HEK293 (cell line): ENCODE measurements around the gene TUBG1.

Experiments
- CTCF ChIA-PET: fragments of 350-600 bp; formaldehyde crosslinking; extraction: SDS; loops from one replicate; lab custom pipeline; 2021; ENCODE audit warnings: antibody characterized with exemption; lab: Yijun Ruan, JAX
- POLR2A ChIA-PET: fragments of 300-600 bp; formaldehyde crosslinking; extraction: SDS; loops from one replicate; lab custom pipeline; 2020; ENCODE audit warnings: antibody characterized with exemption, inconsistent platforms; lab: Yijun Ruan, JAX
- H3K27ac ChIP-seq: fragments of 200-500 bp; sonication (Bioruptor generic); 2 replicates; pipeline ENCODE4 v1.5.1; 2014; ENCODE audit warnings: low read depth, low read length, control low read depth, inconsistent platforms; ENCODE audit errors: extremely low read depth
- H3K36me3 ChIP-seq, 2 experiments: fragments of 200-500 bp in 1 of 2; sonication (Bioruptor generic) in 1 of 2; 1 replicate in 1 of 2; 2 replicates in 1 of 2; pipeline ENCODE4 v1.5.1; 2014 to 2017; ENCODE audit warnings: inconsistent platforms in 2 of 2, low read length in 2 of 2; ENCODE audit not compliant: control insufficient read depth in 2 of 2, insufficient read depth in 1 of 2
- H3K4me1 ChIP-seq: fragments of 200-500 bp; sonication (Bioruptor generic); 2 replicates; pipeline ENCODE4 v1.5.1; 2014; ENCODE audit warnings: mild to moderate bottlenecking, low read length, inconsistent platforms; ENCODE audit not compliant: control insufficient read depth, insufficient read depth
- H3K4me3 ChIP-seq: 2 replicates; pipeline ENCODE4 v1.5.1; 2011; ENCODE audit warnings: low read depth, mild to moderate bottlenecking, control low read depth, low read length, moderate library complexity
- H3K9me3 ChIP-seq: fragments of 200-500 bp; sonication (Bioruptor generic); 2 replicates; pipeline ENCODE4 v1.5.1; 2014; ENCODE audit warnings: low read depth, low read length, inconsistent platforms; ENCODE audit not compliant: control insufficient read depth, insufficient read depth
- EGR2 ChIP-seq: fragments of 450-650 bp; formaldehyde crosslinking; IDR thresholded peaks from 2 replicates; pipeline ENCODE4 v1.5.1; 2016; ENCODE audit warnings: low read depth, missing biosample characterization, missing genetic modification characterization
- GLIS2 ChIP-seq: fragments of 450-650 bp; formaldehyde crosslinking; IDR thresholded peaks from 2 replicates; pipeline ENCODE4 v1.5.1; 2016; ENCODE audit warnings: missing biosample characterization, missing genetic modification characterization
- PRDM6 ChIP-seq: fragments of 450-650 bp; formaldehyde crosslinking; IDR thresholded peaks from 2 replicates; pipeline ENCODE4 v1.5.1; 2017; ENCODE audit warnings: missing biosample characterization, missing genetic modification characterization
- SCRT2 ChIP-seq: fragments of 450-650 bp; formaldehyde crosslinking; IDR thresholded peaks from 2 replicates; pipeline ENCODE4 v1.5.1; 2016; ENCODE audit warnings: missing biosample characterization, missing genetic modification characterization
- SETDB1 ChIP-seq: IDR thresholded peaks from one replicate; pipeline ENCODE4 v1.6.1; 2017; ENCODE audit warnings: mild to moderate bottlenecking, low read length, moderate library complexity, mixed read lengths; ENCODE audit not compliant: insufficient read length
- TRIM28 ChIP-seq: IDR thresholded peaks from 2 replicates; pipeline ENCODE4 v1.6.1; 2011; ENCODE audit warnings: low read length, control low read depth, borderline replicate concordance
- ZBTB26 ChIP-seq: fragments of 450-650 bp; formaldehyde crosslinking; optimal IDR thresholded peaks from 2 replicates; pipeline ENCODE3; 2016; ENCODE audit warnings: missing biosample characterization, mild to moderate bottlenecking, missing genetic modification characterization
- ZBTB7A ChIP-seq: fragments of 450-650 bp; formaldehyde crosslinking; IDR thresholded peaks from 2 replicates; pipeline ENCODE4 v1.5.1; 2016; ENCODE audit warnings: low read depth, missing biosample characterization, missing genetic modification characterization
- ZBTB8A ChIP-seq: fragments of 450-650 bp; formaldehyde crosslinking; IDR thresholded peaks from 2 replicates; pipeline ENCODE4 v1.5.1; 2016; ENCODE audit warnings: missing biosample characterization, missing genetic modification characterization
- ZFP37 ChIP-seq: fragments of 450-650 bp; formaldehyde crosslinking; IDR thresholded peaks from 2 replicates; pipeline ENCODE4 v1.5.1; 2016; ENCODE audit warnings: missing biosample characterization, missing genetic modification characterization
- ZNF18 ChIP-seq: fragments of 450-650 bp; formaldehyde crosslinking; IDR thresholded peaks from 2 replicates; pipeline ENCODE4 v1.5.1; 2016; ENCODE audit warnings: missing biosample characterization, missing genetic modification characterization
- ZNF600 ChIP-seq: fragments of 450-650 bp; formaldehyde crosslinking; IDR thresholded peaks from 2 replicates; pipeline ENCODE4 v1.5.1; 2016; ENCODE audit warnings: missing biosample characterization, missing genetic modification characterization
- ZNF658 ChIP-seq: fragments of 450-650 bp; formaldehyde crosslinking; IDR thresholded peaks from 2 replicates; pipeline ENCODE4; 2016; ENCODE audit warnings: missing biosample characterization, missing genetic modification characterization

TUBG1 gene

GRCh38 chr17:42566883-42567573 is 42.5 kb upstream of the TUBG1 start, which contains the start of gene MLX (continued):
- no peak for TF ChIP-seq SETDB1
- no peak for TF ChIP-seq ZNF658 (tag by site-specific recombination)
- no peak for TF ChIP-seq PRDM6
- peak; percentile 100 for TF ChIP-seq ZBTB26
- peak; percentile 73 for TF ChIP-seq ZBTB7A (tag by site-specific recombination)
- peak; percentile 58; the same call in 1 of the 2 replicates for TF ChIP-seq ZFP37 (tag by site-specific recombination)

GRCh38 chr17:42568341-42569111 is 41.0 kb upstream of the TUBG1 start:
- ChIA-PET CTCF (interaction anchor here (0.6 to 4.9 kb wide), 2 partner anchors 9 to 54 kb away, joined by 3 to 34 read pairs; partner anchors contain the start of gene PSMC3IP), POLR2A (interaction anchor here (0.6 to 4.8 kb wide), 5 partner anchors 9 to 256 kb away, joined by 3 to 48 read pairs (median 4); partner anchors contain the start of genes BECN1 and PSMC3IP)
- Histone ChIP-seq H3K4me1 (peaks cover 4% of the 10 kb centered on the region; the same call in 1 of the 2 replicates), H3K4me3 (no peak overlapping the region), H3K9me3 (no peaks in the 10 kb centered on the region), H3K36me3 (peaks cover 31 to 87% of the 10 kb centered on the region in 2 experiments), H3K27ac (peak overlapping the region; percentile 40; the same call in 1 of the 2 replicates)
- TF ChIP-seq TRIM28: no peak
- TF ChIP-seq SCRT2 (tag by site-specific recombination): 0 out of 2 replicates have a peak, but pooled peaks have one; percentile 26
- peak; percentile 18; the same call in 1 of the 2 replicates for TF ChIP-seq GLIS2 (tag by site-specific recombination)
- no peak for TF ChIP-seq ZNF18 (tag by site-specific recombination)

- Histone ChIP-seq H3K4me3 (no peak overlapping the region), H3K4me1 (peaks cover 3% of the 10 kb centered on the region), H3K27ac (peak overlapping the region; percentile 31; the same call in 1 of the 2 replicates), H3K36me3 (peaks cover 56 to 85% of the 10 kb centered on the region in 2 experiments), H3K9me3 (no peaks in the 10 kb centered on the region)
- TF ChIP-seq ZBTB8A (tag by site-specific recombination): peak; percentile 68
- no peak for TF ChIP-seq EGR2 (tag by site-specific recombination)
- TF ChIP-seq ZNF600 (tag by site-specific recombination): peak; percentile 33; the same call in 1 of the 2 replicates
- ChIA-PET CTCF (interaction anchor here (0.6 to 0.7 kb wide), 3 partner anchors 112 to 259 kb away, joined by 3 to 4 read pairs (median 3); no protein-coding TSS in a partner anchor), POLR2A (no interaction called here)
These were observed 37.9 kb upstream of the TUBG1 start for GRCh38 chr17:42571435-42572225.
